Skeletal muscle tissue (tissue), 4 donors: Measurements from ENCODE around the gene MB. TPM values are rescaled to one million over a fixed set of nuclear protein-coding genes. Genes with fewer than 3 reads are reported as not detected.
A peak's percentile ranks its signal among the peaks of the same experiment; 100 is the strongest.

Experiments used
- H3K27ac ChIP-seq: one replicate; pipeline ENCODE4 v1.7.0; 2013; ENCODE audit warnings: mild to moderate bottlenecking, low read depth, low read length, inconsistent platforms
- H3K27me3 ChIP-seq, 3 donors: one replicate each; pipeline ENCODE4 v1.7.0; 2013; ENCODE audit warnings: low read length in 3 of 3; ENCODE audit not compliant: control insufficient read depth in 3 of 3, insufficient read depth in 3 of 3
- H3K36me3 ChIP-seq, 3 donors: one replicate each; pipeline ENCODE4 v1.7.0; 2013; ENCODE audit warnings: low read length in 3 of 3; ENCODE audit not compliant: control insufficient read depth in 3 of 3, insufficient read depth in 3 of 3
- H3K4me1 ChIP-seq, 3 donors: one replicate each; pipeline ENCODE4 v1.7.0; 2013; ENCODE audit warnings: low read length in 3 of 3, mild to moderate bottlenecking in 3 of 3; ENCODE audit not compliant: control insufficient read depth in 3 of 3, insufficient read depth in 3 of 3
- H3K4me3 ChIP-seq, 3 donors: one replicate each; pipeline ENCODE4 v1.7.0; 2013; ENCODE audit warnings: low read length in 3 of 3
- H3K9ac ChIP-seq, 3 donors: one replicate each; pipeline ENCODE4 v1.7.0; 2013; ENCODE audit warnings: low read length in 3 of 3, mild to moderate bottlenecking in 3 of 3, moderate library complexity in 2 of 3, low read depth in 1 of 3
- H3K9me3 ChIP-seq, 3 donors: one replicate each; pipeline ENCODE4 v1.7.0; 2013; ENCODE audit warnings: low read length in 3 of 3; ENCODE audit not compliant: control insufficient read depth in 3 of 3
- total RNA-seq: library from RNA; depleted of rRNA; stranded (reverse); fragments of >200 nt; gene quantifications from one replicate; pipeline ENCODE4 v1.2.3, GENCODE V29; 2014
- donor health status: Osteomylitis.

The MB gene
- total RNA-seq, 1 donor from 2014 or later: 84.5 TPM

- H3K4me3 ChIP-seq: no peak overlapping the region
- no peaks in the 10 kb centered on the region for H3K9me3 ChIP-seq
- no peaks in the 10 kb centered on the region for H3K27me3 ChIP-seq
- no peak overlapping the region for H3K9ac ChIP-seq
- H3K27ac ChIP-seq: no peak overlapping the region
- H3K4me1 ChIP-seq: peaks cover 3 to 15% (median 12%) of the 10 kb centered on the region in 3 donors
- H3K36me3 ChIP-seq: no peaks in the 10 kb centered on the region
Measured at GRCh38 chr22:35581023-35581413, 36.1 kb downstream of the MB start.

DNA sequence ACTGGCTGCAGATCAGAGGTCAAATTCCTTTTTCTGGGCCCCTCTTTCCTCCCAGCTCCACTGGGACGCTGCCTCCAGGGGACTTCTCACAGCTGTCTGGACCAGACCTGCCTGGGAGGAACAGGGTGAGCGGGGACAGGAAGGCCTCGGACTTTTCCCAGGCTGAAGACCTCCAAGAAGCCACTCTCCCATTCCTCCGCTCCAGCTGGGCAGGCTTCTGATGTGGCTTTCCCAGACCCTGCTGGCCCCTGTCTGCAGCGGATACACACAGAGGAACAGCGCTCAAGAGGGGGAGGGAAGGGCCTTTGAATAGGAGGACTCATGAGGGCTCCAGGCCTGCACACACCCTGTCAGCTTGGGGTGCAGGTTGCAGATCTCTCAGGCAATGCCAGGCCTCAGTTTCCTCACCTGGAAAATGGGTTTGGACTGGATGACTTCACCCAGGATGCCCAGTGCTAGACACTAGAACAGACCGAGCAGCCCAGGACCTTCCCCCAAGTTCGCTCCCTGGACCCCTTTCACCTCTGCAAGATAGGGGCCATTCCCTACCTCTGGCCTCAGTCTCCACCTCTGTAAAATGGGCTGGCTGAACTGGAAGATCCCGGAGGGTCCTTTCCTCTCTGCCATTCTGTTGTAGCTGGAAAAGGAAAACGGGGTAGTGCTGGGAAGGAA lies 36.6 kb downstream of the MB start:
- peaks cover 3 to 15% (median 12%) of the 10 kb centered on the region in 3 donors for H3K4me1 ChIP-seq
- H3K27ac ChIP-seq: no peak overlapping the region
- H3K36me3 ChIP-seq: no peaks in the 10 kb centered on the region
- H3K9me3 ChIP-seq: no peaks in the 10 kb centered on the region
- no peak overlapping the region for H3K4me3 ChIP-seq
- no peaks in the 10 kb centered on the region for H3K27me3 ChIP-seq
- H3K9ac ChIP-seq: peak overlapping the region in 1 of 3 donors; percentile 20

- peaks cover 3 to 15% (median 14%) of the 10 kb centered on the region in 3 donors for H3K4me1 ChIP-seq
- H3K4me3 ChIP-seq: no peak overlapping the region
- H3K36me3 ChIP-seq: no peaks in the 10 kb centered on the region
- no peaks in the 10 kb centered on the region for H3K9me3 ChIP-seq
- H3K9ac ChIP-seq: no peak overlapping the region
- H3K27ac ChIP-seq: peak overlapping the region; percentile 13
- H3K27me3 ChIP-seq: peaks cover 0 to 3% (median 0%) of the 10 kb centered on the region in 3 donors
Measured at GRCh38 chr22:35578836-35579575, 38.1 kb downstream of the MB start.

- Histone ChIP-seq H3K27me3 (peaks cover 0 to 3% (median 0%) of the 10 kb centered on the region in 3 donors), H3K9ac (no peak overlapping the region), H3K4me1 (peaks cover 0 to 10% (median 9%) of the 10 kb centered on the region in 3 donors), H3K9me3 (no peaks in the 10 kb centered on the region), H3K27ac (peak overlapping the region; percentile 13), H3K4me3 (no peak overlapping the region), H3K36me3 (no peaks in the 10 kb centered on the region)
Measured at GRCh38 chr22:35577799-35578659, 39.1 kb downstream of the MB start.

DNA sequence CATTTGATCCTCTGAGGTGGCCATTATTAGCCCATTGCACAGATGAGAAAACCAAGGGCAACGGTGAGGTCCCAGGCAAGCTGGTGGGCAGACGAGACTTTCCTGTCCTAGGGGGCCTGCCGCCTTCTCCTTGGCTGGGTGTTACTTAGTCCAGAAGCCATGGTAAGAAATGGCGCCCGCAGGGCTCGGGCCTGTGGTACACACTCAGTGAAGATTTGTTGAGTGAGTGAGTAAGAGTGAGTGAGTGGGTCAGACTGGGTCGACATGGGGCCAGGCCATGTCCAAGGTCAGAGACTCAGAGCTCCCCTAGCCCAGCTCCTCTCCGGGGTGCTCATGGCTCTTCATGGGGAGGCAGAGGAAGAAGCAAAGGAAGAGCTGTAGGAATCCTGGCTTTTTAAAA lies 40.5 kb downstream of the MB start:
- no peaks in the 10 kb centered on the region for H3K9me3 ChIP-seq
- H3K27me3 ChIP-seq: peaks cover 0 to 3% (median 0%) of the 10 kb centered on the region in 3 donors
- H3K27ac ChIP-seq: no peak overlapping the region
- no peaks in the 10 kb centered on the region for H3K36me3 ChIP-seq
- H3K9ac ChIP-seq: no peak overlapping the region
- H3K4me1 ChIP-seq: peaks cover 0 to 7% (median 4%) of the 10 kb centered on the region in 3 donors
- H3K4me3 ChIP-seq: no peak overlapping the region

GRCh38 chr22:35575116-35575748 lies 41.9 kb downstream of the MB start:
- no peak overlapping the region for H3K27ac ChIP-seq

DNA sequence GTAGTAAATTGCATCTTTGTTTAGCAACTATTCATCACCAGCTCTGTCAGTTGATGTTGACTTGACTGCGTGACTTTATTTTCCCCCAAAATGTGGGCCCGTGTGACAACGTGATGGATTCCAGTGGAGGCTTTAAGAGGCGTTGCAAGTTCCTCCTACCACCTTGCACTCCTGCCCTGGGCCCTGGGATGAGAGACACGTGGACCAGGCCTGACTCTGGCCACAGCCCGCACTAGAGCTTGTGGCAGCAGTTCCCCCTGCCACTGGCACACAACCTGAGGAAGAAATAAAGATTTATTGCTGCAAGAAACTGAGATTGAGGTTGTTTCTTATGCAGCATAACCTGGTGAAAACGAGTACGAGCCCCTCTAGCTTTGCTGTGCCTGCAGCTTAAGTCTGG lies 44.6 kb downstream of the MB start:
- Histone ChIP-seq H3K36me3 (no peaks in the 10 kb centered on the region), H3K27me3 (peaks cover 0 to 3% (median 0%) of the 10 kb centered on the region in 3 donors), H3K4me3 (no peak overlapping the region), H3K27ac (no peak overlapping the region), H3K9me3 (no peaks in the 10 kb centered on the region), H3K9ac (no peak overlapping the region), H3K4me1 (peaks cover 9 to 19% (median 12%) of the 10 kb centered on the region in 3 donors)

More at GRCh38 chr22:35575116-35575748, 41.9 kb downstream of the MB start:
- Histone ChIP-seq H3K4me3 (no peak overlapping the region), H3K9ac (peak overlapping the region in 1 of 3 donors; percentile 3), H3K4me1 (peaks cover 0 to 4% (median 3%) of the 10 kb centered on the region in 3 donors), H3K36me3 (no peaks in the 10 kb centered on the region), H3K9me3 (no peaks in the 10 kb centered on the region), H3K27me3 (peaks cover 0 to 3% (median 0%) of the 10 kb centered on the region in 3 donors)

GRCh38 chr22:35570686-35571194 lies 46.4 kb downstream of the MB start:
- no peaks in the 10 kb centered on the region for H3K36me3 ChIP-seq
- H3K27me3 ChIP-seq: peaks cover 0 to 3% (median 0%) of the 10 kb centered on the region in 3 donors
- H3K9me3 ChIP-seq: no peaks in the 10 kb centered on the region
- no peak overlapping the region for H3K9ac ChIP-seq
- H3K4me3 ChIP-seq: no peak overlapping the region
- H3K4me1 ChIP-seq: peaks cover 17 to 27% (median 21%) of the 10 kb centered on the region in 3 donors
- H3K27ac ChIP-seq: no peak overlapping the region

DNA sequence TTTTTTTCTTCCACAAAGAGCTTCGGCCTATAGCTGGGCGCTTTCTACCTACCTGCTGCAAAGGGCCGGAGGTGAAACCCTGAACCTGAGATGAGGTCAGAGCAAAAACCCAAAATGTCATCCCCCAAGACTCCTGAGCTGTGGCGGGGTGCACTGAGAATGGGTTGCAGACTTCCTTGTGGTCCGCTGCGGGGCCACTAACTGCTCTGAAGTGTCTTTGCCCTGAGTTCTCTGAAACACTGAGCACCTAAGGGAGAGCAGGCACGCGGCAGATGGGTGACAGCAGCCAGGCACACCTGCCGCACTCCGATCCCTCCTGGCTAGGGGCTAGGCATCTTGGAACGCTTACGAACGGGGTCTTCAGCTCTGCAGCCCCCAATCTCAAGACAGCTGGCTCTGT lies 47.2 kb downstream of the MB start:
- Histone ChIP-seq H3K27ac (no peak overlapping the region), H3K9ac (no peak overlapping the region), H3K9me3 (no peaks in the 10 kb centered on the region), H3K4me3 (no peak overlapping the region), H3K27me3 (no peaks in the 10 kb centered on the region), H3K36me3 (no peaks in the 10 kb centered on the region), H3K4me1 (peaks cover 23 to 31% (median 26%) of the 10 kb centered on the region in 3 donors)
